Naive thymus-derived CD8-positive, alpha-beta T cell (primary cell): ENCODE measurements around the gene MPIG6B. TPM values are rescaled to one million over a fixed set of nuclear protein-coding genes. Genes with fewer than 3 reads are reported as not detected.
A peak's percentile ranks its signal among the peaks of the same experiment; 100 is the strongest.

ENCODE experiments used
- ATAC-seq, 2 donors: fragments of 150-1000 bp; cut with Tn5 transposase in 1 of 2; sonication (Bioruptor Pico), chemical (Tn5 transposase) in 1 of 2; 1 replicate in 1 of 2; 2 replicates in 1 of 2; pipeline ENCODE4 v1.10.0; 2021; ENCODE audit warnings: mild to moderate bottlenecking in 2 of 2, moderate library complexity in 2 of 2
- POLR2A ChIA-PET: fragments of 350-600 bp; sonication (Branson Sonifier 250); formaldehyde crosslinking; loops from one replicate; lab custom pipeline; 2021; ENCODE audit warnings: antibody characterized with exemption; lab: Charles Lee
- DNase-seq, 10 donors: peaks; one replicate each; pipeline versions ENCODE4 v3.0.0 to v3.0.0-alpha.2; 2020 to 2022
- H3K27ac Mint-ChIP-seq, 10 donors: one replicate each; pipeline ENCODE4 v1.8.0; 2020 to 2022; ENCODE audit warnings: mild to moderate bottlenecking in 10 of 10, mixed read lengths in 10 of 10, moderate library complexity in 4 of 10, inconsistent platforms in 1 of 10
- H3K27me3 Mint-ChIP-seq, 5 donors: one replicate each; pipeline ENCODE4 v1.8.0; 2021 to 2022; ENCODE audit warnings: mixed read lengths in 5 of 5
- H3K36me3 Mint-ChIP-seq, 3 donors: one replicate each; pipeline ENCODE4 v1.8.0; 2020 to 2022; ENCODE audit warnings: mixed read lengths in 3 of 3, mild to moderate bottlenecking in 2 of 3, inconsistent platforms in 1 of 3
- H3K4me1 Mint-ChIP-seq, 4 donors: one replicate each; pipeline ENCODE4 v1.8.0; 2021 to 2022; ENCODE audit warnings: mixed read lengths in 4 of 4
- H3K4me3 Mint-ChIP-seq, 10 donors: one replicate each; pipeline ENCODE4 v1.8.0; 2020 to 2022; ENCODE audit warnings: mild to moderate bottlenecking in 10 of 10, mixed read lengths in 10 of 10, moderate library complexity in 6 of 10, inconsistent platforms in 1 of 10
- H3K9me3 Mint-ChIP-seq, 9 donors: one replicate each; pipeline ENCODE4 v1.8.0; 2020 to 2022; ENCODE audit warnings: mixed read lengths in 9 of 9, mild to moderate bottlenecking in 3 of 9, inconsistent platforms in 1 of 9, moderate library complexity in 1 of 9
- polyA plus RNA-seq, 3 donors: library from polyadenylated mRNA; unstranded; fragments of 300-500 nt; fragmentation: Illumina TruSeq; gene quantifications; one replicate each; pipeline ENCODE4 v1.2.3, GENCODE V29; 2021
- total RNA-seq, 8 experiments: library from RNA in 2 of 8; stranded (reverse) in 2 of 8; gene quantifications; one replicate each; pipeline ENCODE4 v1.2.3 and lab custom pipeline; 2021 to 2026

Gene MPIG6B
- total and polyA plus RNA-seq, 5 experiments from 2014 or later, result 1.2 to 4.9 (median 1.4) TPM

- DNase-seq (no peak), ATAC-seq (no peak)
These were observed 9.0 kb upstream of the MPIG6B start for GRCh38 chr6:31713991-31714684.

DNA sequence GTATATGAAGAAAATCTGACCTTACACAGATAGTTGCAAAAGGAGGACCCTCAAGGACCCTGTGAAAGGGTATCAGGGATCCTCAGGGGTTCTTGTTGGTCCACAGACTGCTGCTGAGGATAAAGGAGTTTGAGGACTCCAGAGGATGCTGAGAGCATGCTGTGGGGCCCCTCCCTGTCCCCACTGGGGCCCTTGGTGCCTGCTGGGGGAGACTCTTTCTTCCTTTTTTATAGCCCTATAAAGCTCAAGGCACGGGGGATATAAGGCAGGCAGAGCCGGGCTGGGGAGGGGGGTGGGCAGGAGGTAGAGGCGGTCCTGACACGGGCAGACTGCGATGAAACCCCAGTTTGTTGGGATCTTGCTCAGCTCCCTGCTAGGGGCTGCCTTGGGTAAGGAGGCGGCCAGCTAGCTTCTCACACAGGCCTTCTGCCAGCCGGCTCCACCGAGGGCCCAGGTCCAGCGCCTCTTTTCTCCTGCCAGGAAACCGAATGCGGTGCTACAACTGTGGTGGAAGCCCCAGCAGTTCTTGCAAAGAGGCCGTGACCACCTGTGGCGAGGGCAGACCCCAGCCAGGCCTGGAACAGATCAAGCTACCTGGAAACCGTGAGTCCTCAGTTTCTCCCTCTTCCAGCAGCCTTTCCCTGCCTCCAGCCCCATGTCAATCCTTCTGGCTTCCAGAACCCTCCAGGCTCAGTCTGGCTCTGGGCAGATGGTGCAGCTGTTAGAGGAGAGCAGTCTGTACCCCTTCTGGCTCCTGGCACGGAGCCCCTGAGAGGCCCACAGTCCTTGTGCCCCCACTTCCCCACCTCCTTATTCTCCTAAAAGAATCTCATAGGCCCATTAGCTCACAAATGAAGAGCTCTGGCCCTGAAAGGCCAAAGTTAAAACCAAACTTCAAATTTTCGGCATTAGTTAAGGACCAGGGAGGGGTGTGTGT is 7.9 kb upstream of the MPIG6B start, which contains the start of gene LY6G6D:
TSS of gene LY6G6D (plus strand) at position 327 of the 937 bp plus-strand sequence. CDS start at position 335, 8 bp downstream.
- H3K27me3 Mint-ChIP-seq, result no peaks in the 10 kb centered on the region
- H3K9me3 Mint-ChIP-seq, result no peaks in the 10 kb centered on the region
- H3K4me1 Mint-ChIP-seq, result peaks cover 22 to 28% (median 25%) of the 10 kb centered on the region in 4 donors
- no peak for DNase-seq
- POLR2A ChIA-PET, result interaction anchor here (0.7 to 1.0 kb wide), 3 partner anchors 8 to 139 kb away, joined by 3 to 4 read pairs (median 3); partner anchors contain the start of genes ABHD16A and MPIG6B
- no peaks in the 10 kb centered on the region for H3K36me3 Mint-ChIP-seq
- peak within 1 kb of the TSS in 7 of 10 donors; percentile 10 to 88 (median 75) for H3K27ac Mint-ChIP-seq
- H3K4me3 Mint-ChIP-seq, result peak within 1 kb of the TSS in 1 of 10 donors; percentile 5
- ATAC-seq, result no peak

More at GRCh38 chr6:31713991-31714684, 9.0 kb upstream of the MPIG6B start:
- H3K27me3 Mint-ChIP-seq, result no peaks in the 10 kb centered on the region
- H3K36me3 Mint-ChIP-seq, result no peaks in the 10 kb centered on the region
- POLR2A ChIA-PET, result interaction anchor here (1.0 kb wide), 1 partner anchor 11 kb away, joined by 5 read pairs; the partner anchor contains the start of gene ABHD16A
- no peaks in the 10 kb centered on the region for H3K9me3 Mint-ChIP-seq
- peaks cover 18 to 28% (median 25%) of the 10 kb centered on the region in 4 donors for H3K4me1 Mint-ChIP-seq
- H3K27ac Mint-ChIP-seq, result peak overlapping the region in 7 of 10 donors; percentile 10 to 88 (median 75)
- H3K4me3 Mint-ChIP-seq, result peak overlapping the region in 1 of 10 donors; percentile 5

- Mint-ChIP-seq H3K27me3 (no peaks in the 10 kb centered on the region), H3K4me1 (peaks cover 8 to 15% (median 11%) of the 10 kb centered on the region in 4 donors), H3K4me3 (no peak overlapping the region), H3K9me3 (no peaks in the 10 kb centered on the region), H3K36me3 (no peaks in the 10 kb centered on the region), H3K27ac (no peak overlapping the region)
- ATAC-seq (no peak), DNase-seq (no peak)
- POLR2A ChIA-PET, result no interaction called here
These were observed 5.5 kb upstream of the MPIG6B start for GRCh38 chr6:31717499-31718222.

DNA sequence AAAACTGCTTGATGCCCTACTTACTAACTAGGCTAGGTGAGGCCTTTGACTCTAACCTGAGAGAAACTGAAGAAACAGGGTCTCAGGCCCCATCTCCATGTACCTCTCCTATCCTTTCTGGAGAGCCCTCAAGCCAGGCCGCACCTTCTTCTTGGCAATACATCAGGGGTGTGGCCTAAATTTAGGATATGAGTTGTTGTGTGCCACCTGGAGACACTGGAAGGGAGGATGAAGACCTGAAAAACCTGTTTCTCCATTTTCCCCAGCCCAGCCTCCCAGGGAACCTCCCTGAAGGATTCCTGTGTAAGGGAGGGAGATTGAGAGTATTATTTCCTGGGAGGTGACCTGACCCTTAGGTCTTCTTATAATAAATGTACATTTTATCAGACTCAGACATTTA is 4.9 kb upstream of the MPIG6B start:
- Mint-ChIP-seq H3K27ac (no peak overlapping the region), H3K4me1 (peaks cover 9 to 15% (median 13%) of the 10 kb centered on the region in 4 donors), H3K36me3 (no peaks in the 10 kb centered on the region), H3K4me3 (no peak overlapping the region), H3K9me3 (no peaks in the 10 kb centered on the region), H3K27me3 (no peaks in the 10 kb centered on the region)
- POLR2A ChIA-PET, result no interaction called here
- ATAC-seq, result no peak
- DNase-seq, result no peak

DNA sequence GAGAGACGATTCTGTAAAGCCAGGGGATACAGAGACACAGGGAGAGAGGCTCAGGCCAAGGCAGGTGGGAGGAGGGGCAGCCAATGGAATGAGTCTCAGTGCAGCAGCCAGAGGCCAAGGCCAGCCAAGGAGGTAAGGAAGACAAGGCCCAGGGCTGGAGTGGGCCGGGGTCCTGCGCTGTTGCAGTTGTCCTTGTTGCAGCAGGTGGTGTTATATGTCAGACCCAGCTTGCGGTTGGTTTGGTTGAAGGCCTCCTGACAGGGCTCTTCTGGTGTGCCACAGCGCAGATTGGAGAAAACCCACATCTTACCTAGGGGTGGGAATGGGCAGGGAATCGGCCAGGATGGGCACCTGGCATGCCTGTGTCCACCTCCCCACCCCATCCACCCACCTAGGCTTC is 4.2 kb upstream of the MPIG6B start:
- Mint-ChIP-seq H3K9me3 (no peaks in the 10 kb centered on the region), H3K4me3 (no peak overlapping the region), H3K27me3 (no peaks in the 10 kb centered on the region), H3K36me3 (no peaks in the 10 kb centered on the region), H3K4me1 (peaks cover 10 to 17% (median 14%) of the 10 kb centered on the region in 4 donors), H3K27ac (peak overlapping the region in 1 of 10 donors; percentile 56)
- no peak for ATAC-seq
- POLR2A ChIA-PET, result no interaction called here
- DNase-seq, result no peak

DNA sequence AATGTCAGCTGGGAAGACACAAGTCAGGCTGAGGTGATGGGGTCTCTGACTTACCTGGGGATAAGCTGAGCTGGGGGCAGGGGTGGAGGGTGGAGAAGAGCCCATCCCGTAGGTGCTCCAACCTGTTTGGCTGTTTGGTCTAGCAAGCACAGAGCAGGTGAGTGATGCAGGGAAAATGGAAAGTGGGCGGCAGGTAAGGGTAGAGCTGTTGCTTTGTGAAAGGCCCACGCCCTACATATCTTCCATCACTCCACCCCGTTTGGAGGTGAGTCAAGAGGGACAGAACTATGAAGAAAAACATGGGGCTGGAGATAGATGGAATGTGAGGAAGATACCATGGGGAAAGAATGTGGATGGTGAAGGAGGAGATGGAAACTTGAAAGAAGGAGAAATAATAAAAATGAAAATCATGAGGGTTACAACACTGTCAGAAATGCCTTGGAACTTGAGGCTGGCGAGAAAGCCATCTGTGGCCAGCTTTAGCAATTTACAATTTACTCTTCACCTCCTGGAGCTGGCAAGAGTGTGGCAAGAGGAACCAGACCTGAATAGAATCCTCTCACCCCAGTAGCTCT is 2.9 kb upstream of the MPIG6B start:
- H3K9me3 Mint-ChIP-seq, result no peaks in the 10 kb centered on the region
- no peaks in the 10 kb centered on the region for H3K27me3 Mint-ChIP-seq
- no peaks in the 10 kb centered on the region for H3K36me3 Mint-ChIP-seq
- POLR2A ChIA-PET, result no interaction called here
- peak overlapping the region in 1 of 10 donors; percentile 74 for H3K27ac Mint-ChIP-seq
- ATAC-seq (no peak), DNase-seq (no peak)
- H3K4me1 Mint-ChIP-seq, result peaks cover 10 to 21% (median 13%) of the 10 kb centered on the region in 4 donors
- no peak overlapping the region for H3K4me3 Mint-ChIP-seq

DNA sequence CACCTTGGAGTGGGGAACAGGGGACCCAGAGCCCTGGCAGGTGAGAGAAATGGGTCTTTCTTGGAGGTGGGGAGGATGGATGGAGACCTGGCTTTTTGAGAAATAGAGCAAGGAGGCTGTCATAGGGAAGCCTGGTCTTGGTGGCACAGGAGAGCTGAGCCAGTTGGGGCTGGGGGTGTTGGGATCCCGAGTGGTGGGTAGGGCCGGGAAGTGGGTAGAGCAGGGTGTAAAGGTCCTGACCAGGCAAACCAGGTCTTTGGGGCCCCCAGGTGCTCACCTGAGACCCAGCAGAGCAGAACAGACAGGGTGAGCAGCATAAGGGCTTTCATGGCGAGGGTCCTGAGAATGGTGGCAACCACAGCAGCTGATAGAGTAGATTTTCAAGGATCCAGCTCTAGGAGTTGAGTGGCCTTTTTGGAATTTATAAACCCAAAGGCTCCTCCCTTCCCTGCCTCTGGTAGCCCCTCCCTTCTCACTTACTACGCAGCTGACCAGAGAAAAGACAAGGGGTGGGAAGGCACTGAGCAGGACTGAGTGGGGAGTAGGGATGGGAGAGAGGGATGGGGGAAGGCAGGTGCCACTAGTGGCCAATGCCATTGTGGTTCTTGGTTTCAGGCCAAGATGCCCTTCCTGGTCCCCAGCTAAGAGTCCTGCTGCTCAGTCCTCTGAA is 1.7 kb upstream of the MPIG6B start, which contains the start of gene LY6G6C:
TSS of gene LY6G6C (minus strand) at position 396 of the 670 bp plus-strand sequence. CDS start at position 329, 67 bp downstream.
- POLR2A ChIA-PET, result interaction anchor here (0.6 kb wide), 1 partner anchor 86 kb away, joined by 8 read pairs; no protein-coding TSS in a partner anchor
- Mint-ChIP-seq H3K27ac (peak within 1 kb of the TSS in 5 of 10 donors; percentile 7 to 87 (median 78)), H3K9me3 (no peaks in the 10 kb centered on the region)

DNA sequence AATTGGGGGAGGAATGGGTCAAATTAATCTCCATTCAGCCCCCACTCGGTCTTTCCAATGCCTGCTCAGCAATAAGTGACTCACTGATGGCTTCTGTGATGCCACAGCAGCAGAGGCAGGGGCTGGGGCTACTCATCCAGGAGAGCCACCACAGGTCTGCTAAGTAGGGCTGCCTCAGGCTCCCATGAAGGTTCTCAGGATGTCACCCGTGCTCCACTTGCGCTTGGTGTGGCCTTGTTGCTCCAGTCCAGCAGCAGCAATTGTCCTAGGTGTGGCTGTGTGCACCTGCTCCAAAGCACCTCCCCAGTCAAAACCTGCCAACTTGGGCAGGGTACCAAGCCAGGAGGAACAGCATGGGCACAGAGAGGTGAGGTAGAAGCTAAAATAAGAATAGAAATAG is 1.0 kb upstream of the MPIG6B start:
- Mint-ChIP-seq H3K4me1 (peaks cover 18 to 35% (median 30%) of the 10 kb centered on the region in 4 donors), H3K9me3 (no peaks in the 10 kb centered on the region), H3K36me3 (no peaks in the 10 kb centered on the region), H3K27me3 (no peaks in the 10 kb centered on the region), H3K27ac (peak overlapping the region in 2 of 10 donors; percentile 7 to 63), H3K4me3 (no peak overlapping the region)
- DNase-seq, result no peak
- POLR2A ChIA-PET, result interaction anchor here (0.6 to 0.7 kb wide), 2 partner anchors 69 to 101 kb away, joined by 3 to 5 read pairs; no protein-coding TSS in a partner anchor
- no peak for ATAC-seq

More for the DNA sequence above, 1.7 kb upstream of the MPIG6B start, which contains the start of gene LY6G6C:
- no peak for ATAC-seq
- Mint-ChIP-seq H3K27me3 (no peaks in the 10 kb centered on the region), H3K4me3 (peak within 1 kb of the TSS in 2 of 10 donors; percentile 1 to 30), H3K36me3 (no peaks in the 10 kb centered on the region), H3K4me1 (peaks cover 14 to 30% (median 23%) of the 10 kb centered on the region in 4 donors)
- no peak for DNase-seq

DNA sequence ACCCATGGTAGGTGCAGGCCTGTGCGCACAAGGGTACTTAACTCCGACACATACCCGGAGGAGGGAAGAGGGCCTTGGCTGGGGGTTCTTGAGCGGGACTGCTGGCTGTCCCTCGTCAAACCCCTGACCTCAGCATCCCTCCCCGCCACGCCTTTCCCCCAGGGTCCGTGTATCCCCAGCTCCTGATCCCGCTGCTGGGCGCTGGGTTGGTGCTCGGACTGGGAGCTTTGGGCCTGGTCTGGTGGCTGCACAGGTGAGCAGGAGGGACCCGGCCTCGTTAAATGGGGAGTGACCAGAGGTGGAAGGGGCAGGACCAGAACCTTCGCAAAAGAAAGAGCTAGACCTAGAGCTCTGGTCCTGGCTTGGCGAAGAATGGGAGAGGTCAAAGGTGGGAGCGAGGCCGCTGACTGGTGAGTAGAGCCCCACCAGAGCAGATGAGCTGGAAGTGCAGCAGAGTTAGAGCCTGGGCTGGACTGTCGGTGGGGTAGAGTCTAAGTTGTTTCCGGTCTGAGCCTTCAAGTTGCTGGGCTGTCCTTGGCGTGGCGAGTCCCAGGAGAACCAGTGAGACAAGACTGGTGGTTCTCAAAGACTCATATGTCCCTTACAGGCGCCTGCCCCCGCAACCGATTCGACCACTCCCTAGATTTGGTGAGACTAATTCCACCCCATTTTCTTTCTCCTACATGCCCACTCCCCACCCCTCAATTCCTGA is 963 bp downstream of the MPIG6B start:
- POLR2A ChIA-PET, result interaction anchor here (1.2 to 2.1 kb wide), 3 partner anchors 12 to 21 kb away, joined by 3 to 7 read pairs (median 4); partner anchors contain the start of gene ABHD16A
- DNase-seq, result no peak
- peak overlapping the region in 6 of 10 donors; percentile 14 to 86 (median 44) for H3K27ac Mint-ChIP-seq

GRCh38 chr6:31725502-31726350 is 2.6 kb downstream of the MPIG6B start:
- POLR2A ChIA-PET, result interaction anchor here (1.1 to 2.7 kb wide), 3 partner anchors 13 to 70 kb away, joined by 3 to 9 read pairs (median 4); partner anchors contain the start of genes ABHD16A and VARS1
- H3K36me3 Mint-ChIP-seq, result peaks cover 0 to 3% (median 0%) of the 10 kb centered on the region in 3 donors
- ATAC-seq (no peak), DNase-seq (no peak)
- peak overlapping the region in 1 of 10 donors; percentile 1 for H3K4me3 Mint-ChIP-seq
- no peaks in the 10 kb centered on the region for H3K9me3 Mint-ChIP-seq
- peaks cover 21 to 65% (median 58%) of the 10 kb centered on the region in 4 donors for H3K4me1 Mint-ChIP-seq
- H3K27ac Mint-ChIP-seq, result peak overlapping the region in 5 of 10 donors; percentile 3 to 87 (median 57)
- no peaks in the 10 kb centered on the region for H3K27me3 Mint-ChIP-seq

More for the DNA sequence above, 963 bp downstream of the MPIG6B start:
- ATAC-seq, result no peak
- H3K27me3 Mint-ChIP-seq, result no peaks in the 10 kb centered on the region
- H3K4me1 Mint-ChIP-seq, result peaks cover 18 to 50% (median 47%) of the 10 kb centered on the region in 4 donors
- no peaks in the 10 kb centered on the region for H3K9me3 Mint-ChIP-seq
- peak overlapping the region in 6 of 10 donors; percentile 35 to 60 (median 48) for H3K4me3 Mint-ChIP-seq
- no peaks in the 10 kb centered on the region for H3K36me3 Mint-ChIP-seq
